ENCODE measurements around the gene KRTCAP3. TPM values are rescaled to one million over a fixed set of nuclear protein-coding genes. Genes with fewer than 3 reads are reported as not detected.

KRTCAP3 gene
- polyA plus RNA-seq, 1 donor from 2014 or later: 2.3 TPM

- no peak overlapping the region for H3K9ac ChIP-seq (ENCODE audit: low read length)
- TF ChIP-seq EP300 (conservative IDR thresholded peaks at IDR 0.05; ENCODE audit: poor library complexity, severe bottlenecking) (no peak), TAF1 (IDR thresholded peaks at IDR 0.05; ENCODE audit: low read depth) (no peak), SMC3 (conservative IDR thresholded peaks at IDR 0.05; ENCODE audit: poor library complexity) (no peak), CTCF (IDR thresholded peaks at IDR 0.05; ENCODE audit: poor library complexity, severe bottlenecking) (no peak), MXI1 (conservative IDR thresholded peaks at IDR 0.05; ENCODE audit: poor library complexity, severe bottlenecking) (no peak), RAD21 (conservative IDR thresholded peaks at IDR 0.05) (no peak), POLR2AphosphoS5 (IDR thresholded peaks at IDR 0.05) (no peak), EZH2 (IDR thresholded peaks at IDR 0.05; ENCODE audit: borderline replicate concordance, insufficient read depth, low read length, poor library complexity, severe bottlenecking) (no peak)
- TF ChIP-seq, protein P1, sequence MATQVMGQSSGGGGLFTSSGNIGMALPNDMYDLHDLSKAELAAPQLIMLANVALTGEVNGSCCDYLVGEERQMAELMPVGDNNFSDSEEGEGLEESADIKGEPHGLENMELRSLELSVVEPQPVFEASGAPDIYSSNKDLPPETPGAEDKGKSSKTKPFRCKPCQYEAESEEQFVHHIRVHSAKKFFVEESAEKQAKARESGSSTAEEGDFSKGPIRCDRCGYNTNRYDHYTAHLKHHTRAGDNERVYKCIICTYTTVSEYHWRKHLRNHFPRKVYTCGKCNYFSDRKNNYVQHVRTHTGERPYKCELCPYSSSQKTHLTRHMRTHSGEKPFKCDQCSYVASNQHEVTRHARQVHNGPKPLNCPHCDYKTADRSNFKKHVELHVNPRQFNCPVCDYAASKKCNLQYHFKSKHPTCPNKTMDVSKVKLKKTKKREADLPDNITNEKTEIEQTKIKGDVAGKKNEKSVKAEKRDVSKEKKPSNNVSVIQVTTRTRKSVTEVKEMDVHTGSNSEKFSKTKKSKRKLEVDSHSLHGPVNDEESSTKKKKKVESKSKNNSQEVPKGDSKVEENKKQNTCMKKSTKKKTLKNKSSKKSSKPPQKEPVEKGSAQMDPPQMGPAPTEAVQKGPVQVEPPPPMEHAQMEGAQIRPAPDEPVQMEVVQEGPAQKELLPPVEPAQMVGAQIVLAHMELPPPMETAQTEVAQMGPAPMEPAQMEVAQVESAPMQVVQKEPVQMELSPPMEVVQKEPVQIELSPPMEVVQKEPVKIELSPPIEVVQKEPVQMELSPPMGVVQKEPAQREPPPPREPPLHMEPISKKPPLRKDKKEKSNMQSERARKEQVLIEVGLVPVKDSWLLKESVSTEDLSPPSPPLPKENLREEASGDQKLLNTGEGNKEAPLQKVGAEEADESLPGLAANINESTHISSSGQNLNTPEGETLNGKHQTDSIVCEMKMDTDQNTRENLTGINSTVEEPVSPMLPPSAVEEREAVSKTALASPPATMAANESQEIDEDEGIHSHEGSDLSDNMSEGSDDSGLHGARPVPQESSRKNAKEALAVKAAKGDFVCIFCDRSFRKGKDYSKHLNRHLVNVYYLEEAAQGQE (IDR thresholded peaks at IDR 0.05; ENCODE audit: borderline replicate concordance): no peak
- H3K4me3 ChIP-seq (ENCODE audit: low read length): no peak overlapping the region
- no peak overlapping the region for H2AFZ ChIP-seq (ENCODE audit: low read depth, low read length)
- H3K79me2 ChIP-seq (replicated peaks; ENCODE audit: insufficient read depth, low read length): no peaks in the 10 kb centered on the region
- no peaks in the 10 kb centered on the region for H3K36me3 ChIP-seq (ENCODE audit: insufficient read depth, low read length)
- H3K27ac ChIP-seq (ENCODE audit: low read length): no peak overlapping the region
- no peaks in the 10 kb centered on the region for H3F3A ChIP-seq (ENCODE audit: insufficient read depth, low read length, poor library complexity, severe bottlenecking)
- no peaks in the 10 kb centered on the region for H4K20me1 ChIP-seq (ENCODE audit: insufficient read depth)
- no peaks in the 10 kb centered on the region for H3K27me3 ChIP-seq (ENCODE audit: insufficient read depth, low read depth, low read length)
- no peak overlapping the region for H3K4me2 ChIP-seq (ENCODE audit: low read length)
- H3K9me3 ChIP-seq (ENCODE audit: low read length): no peaks in the 10 kb centered on the region
- H3K9me2 ChIP-seq (ENCODE audit: insufficient read depth, low read length): no peaks in the 10 kb centered on the region
Measured at GRCh38 chr2:27446057-27446456, 3.9 kb downstream of the KRTCAP3 start.

DNA sequence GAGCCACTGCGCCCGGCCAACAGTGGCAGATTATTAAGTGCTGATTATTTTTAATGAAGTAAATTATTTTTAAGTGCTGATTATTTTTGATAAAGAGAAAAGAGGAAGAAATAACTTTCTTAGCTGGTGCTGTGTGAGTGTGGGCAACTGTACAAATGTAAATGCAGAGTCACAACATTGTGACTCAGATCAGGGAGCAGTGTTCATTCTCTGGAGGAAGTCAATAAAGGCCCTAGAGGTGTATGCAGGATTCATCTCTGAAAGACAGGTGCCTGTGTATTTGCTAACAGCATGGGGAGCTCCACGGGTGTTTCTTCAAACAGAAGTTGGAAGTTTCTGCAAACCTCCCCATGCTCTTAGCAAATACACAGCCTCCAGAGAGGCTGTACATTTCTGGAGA lies 6.2 kb downstream of the KRTCAP3 start:
- TF ChIP-seq EZH2 (IDR thresholded peaks at IDR 0.05; ENCODE audit: borderline replicate concordance, insufficient read depth, low read length, poor library complexity, severe bottlenecking): no peak
- TF ChIP-seq MXI1 (conservative IDR thresholded peaks at IDR 0.05; ENCODE audit: poor library complexity, severe bottlenecking): no peak
- TF ChIP-seq, protein P1 (IDR thresholded peaks at IDR 0.05; ENCODE audit: borderline replicate concordance): no peak
- no peak for TF ChIP-seq TAF1 (IDR thresholded peaks at IDR 0.05; ENCODE audit: low read depth)
- no peak for TF ChIP-seq RAD21 (conservative IDR thresholded peaks at IDR 0.05)
- no peak for TF ChIP-seq EP300 (conservative IDR thresholded peaks at IDR 0.05; ENCODE audit: poor library complexity, severe bottlenecking)
- TF ChIP-seq SMC3 (conservative IDR thresholded peaks at IDR 0.05; ENCODE audit: poor library complexity): no peak
- TF ChIP-seq CTCF (IDR thresholded peaks at IDR 0.05; ENCODE audit: poor library complexity, severe bottlenecking): no peak
- TF ChIP-seq POLR2AphosphoS5 (IDR thresholded peaks at IDR 0.05): no peak
- H3K36me3 ChIP-seq (ENCODE audit: insufficient read depth, low read length): no peaks in the 10 kb centered on the region
- H4K20me1 ChIP-seq (ENCODE audit: insufficient read depth): no peaks in the 10 kb centered on the region
- H3K79me2 ChIP-seq (replicated peaks; ENCODE audit: insufficient read depth, low read length): no peaks in the 10 kb centered on the region
- no peak overlapping the region for H3K27ac ChIP-seq (ENCODE audit: low read length)
- H3K27me3 ChIP-seq (ENCODE audit: insufficient read depth, low read depth, low read length): no peaks in the 10 kb centered on the region
- H3K9ac ChIP-seq (ENCODE audit: low read length): no peak overlapping the region
- no peak overlapping the region for H2AFZ ChIP-seq (ENCODE audit: low read depth, low read length)
- H3K9me2 ChIP-seq (ENCODE audit: insufficient read depth, low read length): no peaks in the 10 kb centered on the region
- H3F3A ChIP-seq (ENCODE audit: insufficient read depth, low read length, poor library complexity, severe bottlenecking): no peaks in the 10 kb centered on the region
- H3K4me2 ChIP-seq (ENCODE audit: low read length): no peak overlapping the region
- no peak overlapping the region for H3K4me3 ChIP-seq (ENCODE audit: low read length)
- no peaks in the 10 kb centered on the region for H3K9me3 ChIP-seq (ENCODE audit: low read length)
